K562 (cell line): ENCODE measurements around the gene TTLL11. TPM values are rescaled to one million over a fixed set of nuclear protein-coding genes. Genes with fewer than 3 reads are reported as not detected.

Source experiments
- ATAC-seq: fragments of 200-7000 bp; cut with Tn5 transposase; 3 replicates; pipeline ENCODE4 v1.9.1; 2020; ENCODE audit warnings: moderate library complexity
- BruUV-seq: library from RNA; stranded (reverse); fragments of 400-500 nt; replicated peaks from 2 replicates; lab custom pipeline; 2021; lab: Mats Ljungman, UMichigan
- CTCF ChIA-PET: fragments of 300-600 bp; formaldehyde crosslinking; extraction: SDS; loops from one replicate; lab custom pipeline; 2021; ENCODE audit warnings: low intra/inter-chr PET ratio; lab: Yijun Ruan, JAX
- POLR2A ChIA-PET: fragments of 300-600, 350-650 bp; sonication (Branson Sonifier 250); formaldehyde crosslinking; extraction: SDS; loops from one replicate; lab custom pipeline; 2021; ENCODE audit warnings: antibody characterized with exemption, inconsistent platforms; lab: Yijun Ruan, JAX
- DNase-seq, 4 experiments: peaks; one replicate each; pipeline versions ENCODE4 v3.0.0 to v3.0.0-alpha.2; 2011 to 2018; ENCODE audit warnings: low spot score in 3 of 4, mixed read lengths in 3 of 4; ENCODE audit errors: extremely low read depth in 1 of 4
- FAIRE-seq: peaks from 2 replicates; lab custom pipeline; 2011; peaks lifted over from hg19 to GRCh38; lab: Jason Lieb, UNC
- H2AFZ ChIP-seq: 2 replicates; pipeline ENCODE4 v1.6.0; 2011; ENCODE audit warnings: low read depth, low read length, control low read depth, inconsistent platforms
- H3K27ac ChIP-seq: fragments of 200-600 bp; 3 replicates; pipeline ENCODE4 v1.8.0; 2011; ENCODE audit warnings: low read depth, mild to moderate bottlenecking, control low read depth, inconsistent platforms, low read length, moderate library complexity, mixed read lengths; ENCODE audit errors: extremely low read depth
- H3K27me3 ChIP-seq, 2 experiments: fragments of 300-600 bp in 1 of 2; 2 replicates in 1 of 2; 3 replicates in 1 of 2; pipeline versions ENCODE4 v1.6.0 to v1.8.0; 2011; ENCODE audit warnings: inconsistent platforms in 2 of 2, low read length in 2 of 2, mild to moderate bottlenecking in 1 of 2, mixed read lengths in 1 of 2, moderate library complexity in 1 of 2; ENCODE audit not compliant: control insufficient read depth in 2 of 2, insufficient read depth in 2 of 2
- H3K36me3 ChIP-seq: fragments of 300-600 bp; 3 replicates; pipeline ENCODE4 v1.8.0; 2011; ENCODE audit warnings: mild to moderate bottlenecking, low read length, inconsistent platforms; ENCODE audit not compliant: control insufficient read depth, insufficient read depth
- H3K4me1 ChIP-seq, 2 experiments: fragments of 200-600 bp in 1 of 2; replicated peaks in 1 of 2; 2 replicates in 1 of 2; 3 replicates in 1 of 2; pipeline versions ENCODE4 v1.5.1 to v1.8.0; 2011; ENCODE audit warnings: inconsistent platforms in 2 of 2, low read length in 2 of 2, mild to moderate bottlenecking in 1 of 2, mixed read lengths in 1 of 2, moderate library complexity in 1 of 2; ENCODE audit not compliant: control insufficient read depth in 2 of 2, insufficient read depth in 2 of 2
- H3K4me2 ChIP-seq: 2 replicates; pipeline ENCODE4 v1.6.1; 2011; ENCODE audit warnings: low read length, control low read depth, inconsistent platforms, mixed read lengths; ENCODE audit not compliant: insufficient read depth
- H3K4me3 ChIP-seq: fragments of 200-600 bp; sonication (generic), shearing (Covaris generic); 2 replicates; pipeline ENCODE4 v1.5.1; 2016; ENCODE audit warnings: control low read depth, inconsistent platforms
- H3K79me2 ChIP-seq: fragments of 200-600 bp; 3 replicates; pipeline ENCODE4 v1.8.0; 2011; ENCODE audit warnings: low read length, inconsistent platforms; ENCODE audit not compliant: control insufficient read depth, insufficient read depth
- H3K9ac ChIP-seq, 2 experiments: 2 replicates each; pipeline versions ENCODE4 v1.6.0 to v1.6.1; 2011; ENCODE audit warnings: low read depth in 2 of 2, low read length in 2 of 2, control low read depth in 1 of 2, inconsistent platforms in 1 of 2, mild to moderate bottlenecking in 1 of 2, mixed read lengths in 1 of 2; ENCODE audit not compliant: insufficient read depth in 1 of 2
- H3K9me1 ChIP-seq: one replicate; pipeline ENCODE4 v1.6.0; 2011; ENCODE audit warnings: inconsistent platforms, mild to moderate bottlenecking, low read length, moderate library complexity; ENCODE audit not compliant: control insufficient read depth, insufficient read depth
- H3K9me3 ChIP-seq: replicated peaks from 2 replicates; pipeline ENCODE4 v1.5.1; 2011; ENCODE audit warnings: low read depth, low read length, inconsistent platforms; ENCODE audit not compliant: control insufficient read depth, insufficient read depth
- H4K20me1 ChIP-seq: replicated peaks from 2 replicates; pipeline ENCODE4 v1.6.1; 2011; ENCODE audit warnings: low read length, inconsistent platforms, mixed read lengths; ENCODE audit not compliant: control insufficient read depth, insufficient read depth
- CEBPG ChIP-seq, 3 experiments: fragments of 200-800 bp in 1 of 3; sonication (Bioruptor generic) in 1 of 3; sonication (generic) in 1 of 3; formaldehyde crosslinking in 1 of 3; IDR thresholded peaks in 2 of 3; conservative IDR thresholded peaks in 1 of 3; 2 replicates each; pipeline versions ENCODE4 v1.6.1 to v1.8.0; 2016 to 2022; ENCODE audit warnings: missing compliant biosample characterization in 2 of 3, missing genetic modification characterization in 2 of 3, mild to moderate bottlenecking in 1 of 3, missing genetic modification reagents in 1 of 3
- DNMT1 ChIP-seq: fragments of 450-650 bp; IDR thresholded peaks from 2 replicates; pipeline ENCODE4 v1.6.1; 2016; ENCODE audit warnings: antibody characterized with exemption, mild to moderate bottlenecking
- GABPA ChIP-seq: fragments of 200-800 bp; sonication (Bioruptor generic); conservative IDR thresholded peaks from 2 replicates; pipeline ENCODE4 v1.6.1; 2016; ENCODE audit warnings: low read depth, missing genetic modification characterization, missing compliant biosample characterization
- HMG20A ChIP-seq: fragments of 450-650 bp; formaldehyde crosslinking; conservative IDR thresholded peaks from 2 replicates; pipeline ENCODE4 v1.4.0; 2020; ENCODE audit warnings: mild to moderate bottlenecking, mixed read lengths
- HNRNPLL ChIP-seq: fragments of 200-400 bp; formaldehyde crosslinking; IDR thresholded peaks from 2 replicates; pipeline ENCODE4 v1.6.1; 2017; ENCODE audit warnings: low read length, low read depth, mild to moderate bottlenecking; ENCODE audit not compliant: poor library complexity, severe bottlenecking
- IRF2 ChIP-seq: sonication (generic); formaldehyde crosslinking; IDR thresholded peaks from 2 replicates; pipeline ENCODE4 v1.8.1; 2022; ENCODE audit warnings: mild to moderate bottlenecking, missing genetic modification reagents
- KDM5B ChIP-seq: fragments of 200-600 bp; sonication (generic); IDR thresholded peaks from 2 replicates; pipeline ENCODE4 v1.6.1; 2012; ENCODE audit warnings: low read depth, mild to moderate bottlenecking, moderate library complexity, low read length, control low read depth, inconsistent platforms; ENCODE audit not compliant: insufficient replicate concordance
- MTA3 ChIP-seq: fragments of 450-650 bp; formaldehyde crosslinking; IDR thresholded peaks from 2 replicates; pipeline ENCODE4 v1.6.1; 2017; ENCODE audit warnings: mild to moderate bottlenecking, borderline replicate concordance
- PML ChIP-seq: IDR thresholded peaks from 2 replicates; pipeline ENCODE4 v1.6.1; 2012; ENCODE audit warnings: low read length, inconsistent platforms
- SMARCC2 ChIP-seq: fragments of 450-650 bp; IDR thresholded peaks from 2 replicates; pipeline ENCODE4 v1.6.1; 2017; ENCODE audit warnings: antibody characterized with exemption, moderate library complexity, mild to moderate bottlenecking, low read depth
- SP2 ChIP-seq: IDR thresholded peaks from 2 replicates; pipeline ENCODE4 v1.6.1; 2011; ENCODE audit warnings: mild to moderate bottlenecking, low read depth, low read length, moderate library complexity; ENCODE audit not compliant: poor library complexity, severe bottlenecking; ENCODE audit errors: extremely low read depth
- TCF7 ChIP-seq: sonication (generic); IDR thresholded peaks from 2 replicates; pipeline ENCODE4 v1.6.1; 2016; ENCODE audit warnings: antibody characterized with exemption, borderline replicate concordance
- ZBED1 ChIP-seq: IDR thresholded peaks from 2 replicates; pipeline ENCODE4 v1.6.1; 2014
- ZNF224 ChIP-seq: sonication (generic); formaldehyde crosslinking; IDR thresholded peaks from 2 replicates; pipeline ENCODE4 v1.8.0; 2022; ENCODE audit warnings: mild to moderate bottlenecking, missing genetic modification reagents
- WGBS: fragments of 100-300 bp; shearing (Covaris generic); methylation state at CpG from one replicate; pipeline ENCODE4 v1.1.6; 2016; ENCODE audit warnings: low coverage, mixed read lengths; ENCODE audit not compliant: insufficient coverage; ENCODE audit errors: missing lambda C conversion rate; 5-methylcytosine and 5-hydroxymethylcytosine counted together
- in situ Hi-C: fragments of 300-500 bp; cut with MboI; formaldehyde crosslinking; loops from 4 replicates; pipeline ENCODE4 v1.15.0; 2018; ENCODE audit warnings: inconsistent platforms, mixed read lengths
- intact Hi-C: fragments of 100-400 bp; cut with micrococcal nuclease; formaldehyde crosslinking; loops from 2 replicates; pipeline ENCODE4 v1.14.2; 2022
- polyA plus RNA-seq, 8 experiments: library from polyadenylated mRNA; depleted of rRNA in 4 of 8; stranded (reverse) in 5 of 8; unstranded in 3 of 8; fragments of >200 nt; fragmentation: Nextera tagmentation in 2 of 8; fragmentation: Illumina TruSeq in 1 of 8; extraction: Ambion mirVana in 2 of 8; extraction: Trizol in 1 of 8; gene quantifications; 2 replicates each; pipeline versions ENCODE4 v1.2.1 to v1.2.3, GENCODE V29; 2011 to 2014; ENCODE audit warnings: inconsistent platforms in 1 of 8, missing spikeins in 1 of 8
- total RNA-seq, 7 experiments: library from RNA; depleted of rRNA in 6 of 7; stranded (reverse); fragments of >200 nt in 6 of 7; fragmentation: Illumina TruSeq in 2 of 7; extraction: Trizol in 2 of 7; gene quantifications; 2 replicates each; pipeline versions ENCODE4 v1.2.1 to v1.2.3, GENCODE V29; 2011 to 2021; ENCODE audit warnings: low replicate concordance in 1 of 7
- TF ChIP-seq, protein P1 (sequence below), 2 experiments: fragments of 450-650 bp in 1 of 2; sonication (generic) in 1 of 2; formaldehyde crosslinking; conservative IDR thresholded peaks; 2 replicates each; pipeline versions ENCODE4 v1.4.0 to v1.8.1; 2020 to 2022; ENCODE audit warnings: mild to moderate bottlenecking in 1 of 2, missing genetic modification reagents in 1 of 2
- TF ChIP-seq, protein P2 (sequence below): fragments of 250-450 bp; sonication (Bioruptor Pico); IDR thresholded peaks from 2 replicates; pipeline ENCODE4 v1.5.1; 2021; ENCODE audit warnings: mild to moderate bottlenecking
- TF ChIP-seq, protein P3 (sequence below): fragments of 250-450 bp; sonication (Bioruptor Pico); IDR thresholded peaks from 2 replicates; pipeline ENCODE4 v1.8.0; 2022; ENCODE audit warnings: moderate library complexity, mild to moderate bottlenecking, inconsistent platforms

The TTLL11 gene
- total and polyA plus RNA-seq, 9 of the 15 experiments (the other 6 are each of a cell fraction or from before 2014, with no cell fraction given) = 0.83 to 4.4 (median 2.7) TPM

DNA sequence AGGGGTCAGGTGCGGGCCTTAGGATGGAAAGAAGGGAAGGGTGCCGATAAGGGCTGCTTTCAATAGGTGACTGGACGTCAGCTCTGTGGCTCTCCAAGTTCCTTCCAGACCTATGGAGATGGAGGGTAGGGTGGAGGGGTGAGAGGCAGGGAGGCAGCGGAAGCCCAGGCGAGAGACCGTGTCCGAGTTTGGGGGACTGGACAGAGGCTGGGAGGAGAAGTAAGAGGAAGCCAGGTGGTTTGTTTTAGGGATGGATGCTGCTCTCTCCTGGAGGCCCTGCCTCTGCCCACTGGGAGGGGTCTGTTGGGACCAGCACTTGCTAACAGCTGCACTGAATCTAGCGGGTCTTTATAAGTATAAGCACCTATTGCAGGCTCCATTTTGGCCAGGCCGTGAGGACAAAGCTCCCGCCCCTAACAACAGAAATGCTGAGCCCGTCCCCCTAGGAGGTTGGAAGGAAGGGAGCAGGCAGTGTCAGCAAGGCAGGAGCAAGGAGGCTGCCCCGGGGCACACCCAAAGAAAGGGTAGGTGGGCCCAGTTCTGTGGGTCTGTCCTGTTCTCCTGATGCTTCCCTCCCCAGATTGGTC lies 274.2 kb downstream of the TTLL11 start:
- intact Hi-C loops (no loop called here), in situ Hi-C loops (no loop called here)
- TF ChIP-seq CEBPG (CRISPR knock-in tag; IDR thresholded peaks at IDR 0.05) (no peak), CEBPG (tag; conservative IDR thresholded peaks at IDR 0.05 in 1 of 2, IDR thresholded peaks at IDR 0.05 in 1 of 2) (no peak), KDM5B (no peak), ZBED1 (no peak), DNMT1 (no peak), ZNF224 (CRISPR knock-in tag) (no peak), MTA3 (no peak), SMARCC2 (no peak), IRF2 (CRISPR knock-in tag) (no peak), SP2 (no peak), HMG20A (CRISPR knock-in tag) (no peak), PML (no peak), HNRNPLL (no peak), TCF7 (no peak), GABPA (no peak)
- TF ChIP-seq, protein P1, sequence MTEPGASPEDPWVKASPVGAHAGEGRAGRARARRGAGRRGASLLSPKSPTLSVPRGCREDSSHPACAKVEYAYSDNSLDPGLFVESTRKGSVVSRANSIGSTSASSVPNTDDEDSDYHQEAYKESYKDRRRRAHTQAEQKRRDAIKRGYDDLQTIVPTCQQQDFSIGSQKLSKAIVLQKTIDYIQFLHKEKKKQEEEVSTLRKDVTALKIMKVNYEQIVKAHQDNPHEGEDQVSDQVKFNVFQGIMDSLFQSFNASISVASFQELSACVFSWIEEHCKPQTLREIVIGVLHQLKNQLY (CRISPR knock-in tag; conservative IDR thresholded peaks at IDR 0.05) = no peak
- TF ChIP-seq, protein P2, sequence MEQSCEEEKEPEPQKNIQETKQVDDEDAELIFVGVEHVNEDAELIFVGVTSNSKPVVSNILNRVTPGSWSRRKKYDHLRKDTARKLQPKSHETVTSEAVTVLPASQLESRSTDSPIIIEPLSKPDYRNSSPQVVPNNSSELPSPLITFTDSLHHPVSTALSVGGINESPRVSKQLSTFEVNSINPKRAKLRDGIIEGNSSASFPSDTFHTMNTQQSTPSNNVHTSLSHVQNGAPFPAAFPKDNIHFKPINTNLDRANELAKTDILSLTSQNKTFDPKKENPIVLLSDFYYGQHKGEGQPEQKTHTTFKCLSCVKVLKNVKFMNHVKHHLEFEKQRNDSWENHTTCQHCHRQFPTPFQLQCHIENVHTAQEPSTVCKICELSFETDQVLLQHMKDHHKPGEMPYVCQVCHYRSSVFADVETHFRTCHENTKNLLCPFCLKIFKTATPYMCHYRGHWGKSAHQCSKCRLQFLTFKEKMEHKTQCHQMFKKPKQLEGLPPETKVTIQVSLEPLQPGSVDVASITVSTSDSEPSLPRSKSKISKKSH (CRISPR knock-in tag) = no peak
- TF ChIP-seq, protein P3, sequence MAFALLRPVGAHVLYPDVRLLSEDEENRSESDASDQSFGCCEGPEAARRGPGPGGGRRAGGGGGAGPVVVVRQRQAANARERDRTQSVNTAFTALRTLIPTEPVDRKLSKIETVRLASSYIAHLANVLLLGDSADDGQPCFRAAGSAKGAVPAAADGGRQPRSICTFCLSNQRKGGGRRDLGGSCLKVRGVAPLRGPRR (CRISPR knock-in tag) = no peak
- ATAC-seq (no peak), DNase-seq (no peak), FAIRE-seq (no peak)
- H3K4me2 ChIP-seq = no peak overlapping the region
- 0% methylated on average over 10 of the region's 12 CpGs for WGBS
- H3K79me2 ChIP-seq = no peaks in the 10 kb centered on the region
- H3K4me1 ChIP-seq = no peaks in the 10 kb centered on the region; a peak in 1 of 5 replicates
- POLR2A ChIA-PET = no interaction called here
- H3K36me3 ChIP-seq = no peaks in the 10 kb centered on the region
- BruUV-seq = no TSS peak
- H4K20me1 ChIP-seq = 0 out of 2 replicates have a peak, but pooled peaks cover 5% of the 10 kb centered on the region
- H3K9ac ChIP-seq = no peak overlapping the region
- H3K9me3 ChIP-seq = no peaks in the 10 kb centered on the region
- no peaks in the 10 kb centered on the region for H3K9me1 ChIP-seq
- no peak overlapping the region for H3K27ac ChIP-seq
- H2AFZ ChIP-seq = no peak overlapping the region
- peaks cover 17 to 80% of the 10 kb centered on the region in 2 experiments; a peak in 4 of 5 replicates for H3K27me3 ChIP-seq
- CTCF ChIA-PET = no interaction called here
- H3K4me3 ChIP-seq = no peak overlapping the region
